Subcutaneous abdominal adipose tissue (tissue), 5 donors: Measurements from ENCODE around the gene AK1.
"Not testable (repeated sequence)": the region's sequence is repeated elsewhere in the genome, so short reads cannot be mapped to it uniquely, and the experiment has no call there.

Experiments used
- H3K27ac ChIP-seq: one replicate; pipeline ENCODE4 v1.7.0; 2013; ENCODE audit warnings: low read depth, mild to moderate bottlenecking, inconsistent platforms, low read length, moderate library complexity
- H3K27me3 ChIP-seq, 5 donors: one replicate each; pipeline ENCODE4 v1.7.0; 2013; ENCODE audit warnings: low read length in 5 of 5, inconsistent platforms in 1 of 5; ENCODE audit not compliant: control insufficient read depth in 5 of 5, insufficient read depth in 4 of 5
- H3K36me3 ChIP-seq, 5 donors: one replicate each; pipeline ENCODE4 v1.7.0; 2013; ENCODE audit warnings: low read length in 5 of 5; ENCODE audit not compliant: control insufficient read depth in 5 of 5, insufficient read depth in 5 of 5
- H3K4me1 ChIP-seq, 5 donors: one replicate each; pipeline ENCODE4 v1.7.0; 2013; ENCODE audit warnings: low read length in 5 of 5, mild to moderate bottlenecking in 3 of 5, moderate library complexity in 1 of 5; ENCODE audit not compliant: control insufficient read depth in 5 of 5, insufficient read depth in 5 of 5
- H3K4me3 ChIP-seq, 5 donors: one replicate each; pipeline ENCODE4 v1.7.0; 2013; ENCODE audit warnings: low read length in 5 of 5, low read depth in 1 of 5
- H3K9ac ChIP-seq, 5 donors: one replicate each; pipeline ENCODE4 v1.7.0; 2013; ENCODE audit warnings: low read length in 5 of 5, mild to moderate bottlenecking in 4 of 5, moderate library complexity in 3 of 5
- H3K9me3 ChIP-seq, 5 donors: one replicate each; pipeline ENCODE4 v1.7.0; 2013; ENCODE audit warnings: low read length in 5 of 5; ENCODE audit not compliant: control insufficient read depth in 5 of 5
- donor health status: healthy.
- donor health status: healthy.
- donor health status: healthy.
- donor health status: healthy.
- donor health status: healthy.

The AK1 gene

DNA sequence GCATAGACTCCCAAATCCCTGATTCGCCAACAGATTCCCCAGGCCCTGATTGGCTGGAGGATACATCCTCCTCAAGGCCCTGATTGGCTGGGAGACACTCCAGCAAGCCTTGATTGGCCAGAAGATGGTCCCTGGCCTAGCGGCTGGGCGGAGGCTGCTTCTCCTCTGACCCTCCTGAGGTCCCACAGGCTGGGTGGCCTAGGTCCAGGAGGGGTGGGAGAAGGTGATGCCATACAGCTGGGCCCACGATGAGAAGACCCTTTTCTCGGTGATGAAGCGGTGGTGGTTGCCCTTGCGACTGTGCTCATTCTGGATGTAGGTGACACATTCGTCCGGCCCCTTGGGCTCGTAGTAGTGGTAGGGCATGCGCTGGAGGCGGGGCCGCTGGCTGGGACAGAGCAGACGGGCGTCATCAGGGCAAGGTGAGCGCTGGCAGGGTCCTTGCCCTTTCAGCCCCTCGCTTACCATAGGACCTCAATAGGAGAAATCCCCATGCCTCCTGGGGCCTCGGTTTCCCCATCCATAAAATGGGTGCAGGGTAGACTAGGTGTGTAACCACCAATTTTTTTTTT, 9.0 kb upstream of the AK1 start:
- Histone ChIP-seq H3K9me3 (no peaks in the 10 kb centered on the region), H3K27me3 (no peaks in the 10 kb centered on the region), H3K36me3 (peaks cover 0 to 58% (median 54%) of the 10 kb centered on the region in 5 donors), H3K4me3 (no peak overlapping the region), H3K27ac (peak overlapping the region; percentile 29), H3K9ac (no peak overlapping the region), H3K4me1 (peaks cover 3 to 31% (median 26%) of the 10 kb centered on the region in 5 donors)

DNA sequence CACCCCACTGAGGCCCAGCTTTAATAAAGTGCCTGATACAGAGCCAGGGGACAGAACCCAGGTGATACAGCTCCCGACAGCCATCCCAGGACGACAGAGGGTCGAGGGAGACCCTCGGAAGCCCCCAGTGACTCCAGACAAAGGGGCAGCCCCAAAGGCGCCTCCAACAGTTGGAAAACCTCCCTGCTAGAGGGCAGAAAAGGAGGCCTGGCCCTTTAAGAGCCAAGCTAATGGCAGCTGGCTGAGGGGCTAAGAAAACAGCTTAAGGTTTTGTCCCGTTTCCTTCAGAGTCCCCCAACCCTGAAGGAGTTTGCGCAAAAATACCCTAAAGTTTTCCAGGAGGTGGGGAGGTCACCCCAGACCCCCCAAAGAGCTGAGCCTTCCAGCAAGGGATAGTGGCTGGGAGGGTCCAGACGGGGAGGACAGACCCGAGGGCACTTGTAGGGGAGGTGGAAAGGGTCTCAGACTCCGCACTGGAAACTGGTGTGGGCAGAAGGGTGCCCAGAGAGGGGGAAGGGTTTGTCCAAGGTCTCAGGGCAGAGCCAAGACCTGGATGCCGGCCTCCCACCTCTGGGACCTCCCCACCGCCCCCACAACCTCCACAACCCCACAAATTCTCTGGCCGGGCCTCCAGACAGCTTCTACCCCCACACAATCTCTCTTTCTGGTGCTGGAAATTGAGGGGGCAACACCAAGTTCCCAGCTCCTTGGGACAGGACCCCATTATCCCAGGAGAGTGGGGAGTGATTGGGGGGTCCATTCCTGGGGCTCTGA, 8.2 kb upstream of the AK1 start:
- H3K4me3 ChIP-seq, result no peak overlapping the region
- H3K9me3 ChIP-seq, result no peaks in the 10 kb centered on the region
- H3K9ac ChIP-seq, result peak overlapping the region in 2 of 5 donors; percentile 30 to 56
- H3K36me3 ChIP-seq, result peaks cover 0 to 50% (median 48%) of the 10 kb centered on the region in 5 donors
- peaks cover 3 to 31% (median 26%) of the 10 kb centered on the region in 5 donors for H3K4me1 ChIP-seq
- no peaks in the 10 kb centered on the region for H3K27me3 ChIP-seq
- H3K27ac ChIP-seq, result peak overlapping the region; percentile 29

DNA sequence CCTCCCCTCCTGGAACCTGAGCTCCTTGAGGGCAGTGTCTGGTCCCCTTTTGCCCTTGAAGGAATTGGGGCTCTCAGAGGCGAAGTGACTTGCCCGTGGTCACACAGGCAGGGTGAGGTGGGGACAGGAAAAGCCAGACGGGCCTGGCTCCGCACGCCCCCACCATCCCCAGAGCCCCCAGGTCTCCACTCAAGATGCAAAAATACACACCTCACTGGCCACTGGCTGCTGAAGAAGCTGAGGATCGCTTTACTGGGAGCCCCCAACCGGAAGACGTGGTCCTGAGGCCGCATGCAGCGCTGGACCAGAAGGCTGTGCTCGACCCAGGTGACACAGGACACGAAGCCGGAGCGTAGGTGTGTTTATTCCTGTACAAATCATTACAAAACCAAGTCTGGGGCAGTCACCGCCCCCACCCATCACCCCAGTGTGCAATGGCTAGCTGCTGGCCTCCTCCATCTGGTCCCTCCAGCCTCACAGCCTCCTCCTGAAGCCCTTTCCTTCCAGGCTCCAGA, 7.6 kb upstream of the AK1 start:
- H3K27ac ChIP-seq, result peak overlapping the region; percentile 29
- no peak overlapping the region for H3K4me3 ChIP-seq
- no peaks in the 10 kb centered on the region for H3K27me3 ChIP-seq
- H3K36me3 ChIP-seq, result peaks cover 0 to 44% (median 41%) of the 10 kb centered on the region in 5 donors
- peaks cover 3 to 31% (median 26%) of the 10 kb centered on the region in 5 donors for H3K4me1 ChIP-seq
- H3K9me3 ChIP-seq, result no peaks in the 10 kb centered on the region
- peak overlapping the region in 4 of 5 donors; percentile 8 to 59 (median 32) for H3K9ac ChIP-seq

DNA sequence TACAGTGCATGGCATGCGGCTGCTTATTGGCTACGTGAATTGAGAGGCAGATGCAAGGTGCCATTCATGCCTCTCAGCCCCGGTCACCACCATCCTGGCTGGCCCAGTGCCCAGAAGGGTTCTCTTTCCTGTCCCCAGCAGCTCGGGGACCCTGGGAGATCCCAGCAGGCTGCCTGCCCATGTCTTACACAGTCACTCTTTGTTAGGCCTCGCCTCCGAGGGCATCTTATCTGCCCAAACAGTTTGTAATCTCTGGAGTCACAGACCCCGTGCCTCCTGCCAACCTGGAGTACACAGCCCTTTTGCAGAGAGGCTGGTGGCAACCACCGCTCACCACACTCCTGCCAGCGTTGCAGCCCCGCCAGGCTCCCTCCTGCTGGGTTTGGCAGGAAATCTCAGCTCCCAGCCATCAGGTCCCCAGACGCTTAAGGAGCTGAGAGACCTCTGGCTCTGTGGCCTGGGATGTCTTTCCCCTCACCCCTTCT, 7.0 kb upstream of the AK1 start:
- no peaks in the 10 kb centered on the region for H3K27me3 ChIP-seq
- H3K4me1 ChIP-seq, result peaks cover 3 to 31% (median 26%) of the 10 kb centered on the region in 5 donors
- no peaks in the 10 kb centered on the region for H3K9me3 ChIP-seq
- peak overlapping the region in 3 of 5 donors; percentile 8 to 59 (median 33) for H3K9ac ChIP-seq
- H3K36me3 ChIP-seq, result peaks cover 0 to 40% (median 35%) of the 10 kb centered on the region in 5 donors
- no peak overlapping the region for H3K4me3 ChIP-seq
- H3K27ac ChIP-seq, result peak overlapping the region; percentile 29

DNA sequence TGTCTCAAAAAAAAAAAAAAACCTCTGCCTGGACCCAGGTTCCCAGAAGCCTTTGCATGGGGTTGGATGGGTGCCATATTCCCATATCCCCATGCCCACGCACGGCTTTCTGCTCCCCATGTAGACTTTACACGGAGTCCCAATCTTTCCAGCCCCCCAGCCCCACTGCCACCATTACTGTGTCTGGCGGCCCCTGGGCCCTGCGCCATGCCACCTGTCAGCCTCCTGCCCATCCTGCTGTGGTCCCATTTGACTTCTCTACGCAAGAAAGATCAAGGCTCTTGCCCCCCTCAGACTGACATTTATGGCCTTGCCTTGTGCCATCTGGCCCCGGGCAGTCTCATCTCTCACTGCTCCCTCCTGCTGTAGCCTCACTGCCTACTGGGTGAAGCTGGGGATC, 6.5 kb upstream of the AK1 start:
- H3K27ac ChIP-seq, result peak overlapping the region; percentile 29
- no peak overlapping the region for H3K9ac ChIP-seq
- peaks cover 3 to 31% (median 26%) of the 10 kb centered on the region in 5 donors for H3K4me1 ChIP-seq

DNA sequence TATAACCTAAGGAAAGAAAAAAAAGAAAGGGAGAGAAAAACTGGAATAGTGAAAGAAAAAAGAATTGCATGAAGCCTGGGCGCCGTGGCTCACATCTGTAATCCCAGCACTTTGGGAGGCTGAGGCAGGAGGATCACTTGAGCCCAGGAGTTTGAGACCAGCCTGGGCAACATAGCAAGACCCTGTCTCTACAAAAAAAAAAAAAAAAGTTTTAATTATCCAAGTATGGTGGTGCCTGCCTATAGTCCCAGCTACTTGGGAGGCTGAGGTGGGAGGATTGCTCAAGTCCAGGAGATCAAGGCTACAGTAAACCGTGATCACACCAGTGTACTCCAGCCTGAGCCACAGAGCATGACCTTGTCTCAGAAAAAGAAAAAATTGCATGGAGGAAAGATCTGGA, 4.2 kb upstream of the AK1 start:
- H3K27ac ChIP-seq, H3K9me3 ChIP-seq, H3K4me3 ChIP-seq, H3K27me3 ChIP-seq, H3K9ac ChIP-seq: not testable (repeated sequence)
- peaks cover 5 to 45% (median 40%) of the 10 kb centered on the region in 5 donors for H3K4me1 ChIP-seq
- peaks cover 0 to 26% (median 20%) of the 10 kb centered on the region in 5 donors for H3K36me3 ChIP-seq

More for the DNA sequence above, 6.5 kb upstream of the AK1 start:
- no peaks in the 10 kb centered on the region for H3K27me3 ChIP-seq
- H3K9me3 ChIP-seq, result no peaks in the 10 kb centered on the region
- peaks cover 0 to 40% (median 35%) of the 10 kb centered on the region in 5 donors for H3K36me3 ChIP-seq
- H3K4me3 ChIP-seq, result no peak overlapping the region

DNA sequence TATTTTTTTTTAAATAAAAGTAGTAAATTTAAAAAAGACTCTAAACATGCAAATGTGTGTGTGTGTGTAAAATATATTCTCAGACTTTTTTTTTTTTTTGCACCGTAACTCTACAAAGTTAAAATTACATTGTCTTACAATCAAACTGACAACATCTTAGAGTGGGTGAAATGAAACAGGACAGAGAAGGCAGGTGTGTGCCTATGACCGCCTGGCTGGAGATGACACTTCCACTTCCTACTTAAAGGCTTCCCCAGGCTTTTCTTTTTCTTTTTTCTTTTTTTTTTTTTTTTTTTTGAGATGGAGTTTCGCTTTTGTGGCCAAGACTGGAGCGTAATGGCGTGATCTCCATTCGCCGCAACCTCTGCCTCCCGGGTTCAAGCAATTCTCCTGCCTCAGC, 2.7 kb upstream of the AK1 start:
- H3K4me3 ChIP-seq, result no peak overlapping the region
- no peaks in the 10 kb centered on the region for H3K27me3 ChIP-seq
- no peak overlapping the region for H3K27ac ChIP-seq
- H3K36me3 ChIP-seq, result peaks cover 0 to 14% (median 10%) of the 10 kb centered on the region in 5 donors
- peaks cover 5 to 53% (median 50%) of the 10 kb centered on the region in 5 donors for H3K4me1 ChIP-seq
- H3K9me3 ChIP-seq, result no peaks in the 10 kb centered on the region
- H3K9ac ChIP-seq, result no peak overlapping the region

DNA sequence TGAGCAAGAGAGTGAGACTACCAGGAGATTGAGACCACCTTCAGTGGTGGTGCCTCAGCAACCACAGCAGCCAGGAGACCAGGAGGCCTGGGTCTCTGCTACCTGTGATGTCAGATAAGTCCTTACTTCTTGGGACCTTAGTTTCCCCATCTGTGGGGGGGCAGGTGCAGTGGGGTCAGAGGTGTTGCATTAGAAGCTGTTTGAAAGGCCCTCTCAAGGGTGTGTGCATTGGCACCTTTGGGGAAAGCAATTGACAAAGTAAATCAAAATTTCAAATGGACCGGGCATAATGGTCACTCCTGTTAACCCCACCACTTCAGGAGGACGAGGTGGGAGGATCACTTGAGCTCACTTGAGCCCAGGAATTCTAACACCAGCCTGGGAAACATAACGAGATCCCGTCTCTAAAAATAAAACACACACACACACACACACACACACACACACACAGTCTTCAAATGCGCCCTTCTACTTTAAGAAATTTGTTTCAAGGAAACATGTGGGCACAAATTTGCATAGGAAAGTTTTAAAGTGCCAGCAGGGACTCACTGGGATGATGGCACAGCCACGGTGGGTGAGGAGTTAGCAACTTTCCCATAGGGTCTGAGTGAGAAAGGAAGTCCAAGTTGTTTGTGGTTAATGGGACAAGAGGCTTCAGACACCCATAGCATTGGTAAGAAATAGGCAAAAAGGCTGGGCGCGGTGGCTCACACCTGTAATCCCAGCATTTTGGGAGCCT, 1.3 kb upstream of the AK1 start:
- Histone ChIP-seq H3K4me3 (no peak overlapping the region), H3K27me3 (no peaks in the 10 kb centered on the region), H3K27ac (no peak overlapping the region), H3K36me3 (peaks cover 0 to 3% (median 0%) of the 10 kb centered on the region in 5 donors), H3K4me1 (peaks cover 3 to 53% (median 50%) of the 10 kb centered on the region in 5 donors), H3K9me3 (no peaks in the 10 kb centered on the region), H3K9ac (no peak overlapping the region)

DNA sequence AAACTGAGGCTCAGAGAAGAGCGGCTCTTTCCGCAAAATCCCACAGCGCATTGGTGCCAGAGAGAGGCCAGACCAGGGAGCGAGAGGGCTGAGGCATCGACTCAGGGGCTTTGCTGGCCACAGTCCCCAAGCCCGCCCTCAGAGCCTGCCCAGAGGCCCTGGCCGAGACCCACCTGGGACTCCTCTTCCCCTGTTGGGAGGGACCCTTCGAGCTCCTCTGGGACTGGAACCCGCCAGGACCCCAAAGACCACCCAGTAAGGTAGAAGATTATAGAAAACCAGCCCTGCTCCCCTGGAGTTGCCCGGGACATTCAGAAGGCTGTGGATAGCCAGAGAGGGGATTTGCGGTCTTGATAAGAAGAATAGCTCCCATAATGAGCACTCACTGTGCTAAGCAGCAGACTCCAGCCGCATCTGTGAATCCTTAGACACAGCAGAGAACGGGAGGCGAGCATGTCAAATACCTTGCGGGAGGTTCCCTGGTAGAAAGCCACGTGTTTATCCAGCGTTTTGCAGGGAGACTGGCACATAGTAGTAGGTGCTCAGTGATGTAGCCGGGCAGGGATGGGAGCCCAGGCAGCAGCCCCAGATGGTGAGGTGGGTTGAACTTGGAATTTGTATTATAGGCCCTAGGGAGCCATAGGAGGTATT, 651 bp upstream of the AK1 start:
- Histone ChIP-seq H3K9me3 (no peaks in the 10 kb centered on the region), H3K4me3 (peak overlapping the region; percentile 71 to 78 (median 75)), H3K4me1 (peaks cover 3 to 58% (median 56%) of the 10 kb centered on the region in 5 donors), H3K27me3 (no peaks in the 10 kb centered on the region), H3K36me3 (peaks cover 0 to 5% (median 0%) of the 10 kb centered on the region in 5 donors), H3K9ac (peak overlapping the region in 4 of 5 donors; percentile 43 to 80 (median 62)), H3K27ac (peak overlapping the region; percentile 46)
